Medulla oblongata (tissue), 1 donor: ENCODE results near the gene TAAR9.
"Not testable (repeated sequence)": the region's sequence is repeated elsewhere in the genome, so short reads cannot be mapped to it uniquely, and the experiment has no call there.

ENCODE experiments used
- DNase-seq: peaks from one replicate; pipeline ENCODE4 v3.0.0-alpha.2; 2015; ENCODE audit errors: extremely low spot score

Gene TAAR9

GRCh38 chr6:132513831-132514545, 24.1 kb upstream of the TAAR9 start:
- peak; percentile 70 for DNase-seq

- DNase-seq = no peak
These were observed 22.7 kb upstream of the TAAR9 start for GRCh38 chr6:132515386-132515785.

- DNase-seq = no peak
These were observed 17.1 kb upstream of the TAAR9 start for GRCh38 chr6:132520953-132521352.

- DNase-seq = no peak
These were observed 13.4 kb upstream of the TAAR9 start for GRCh38 chr6:132524646-132525045.

GRCh38 chr6:132525866-132526265, 12.2 kb upstream of the TAAR9 start:
- no peak for DNase-seq

- DNase-seq = no peak
These were observed 11.6 kb upstream of the TAAR9 start for GRCh38 chr6:132526461-132526860.

GRCh38 chr6:132527791-132528190, 10.3 kb upstream of the TAAR9 start:
- DNase-seq = no peak

GRCh38 chr6:132530293-132530974, 7.6 kb upstream of the TAAR9 start:
- DNase-seq = peak; percentile 84

- not testable (repeated sequence) for DNase-seq
These were observed 3.5 kb upstream of the TAAR9 start for GRCh38 chr6:132534546-132534945.

- DNase-seq = no peak
These were observed 932 bp upstream of the TAAR9 start for GRCh38 chr6:132537145-132537544.

GRCh38 chr6:132544826-132545225, 6.7 kb downstream of the TAAR9 start:
- no peak for DNase-seq

- DNase-seq = no peak
These were observed 10.8 kb downstream of the TAAR9 start for GRCh38 chr6:132548746-132549463.

- DNase-seq = no peak
These were observed 13.1 kb downstream of the TAAR9 start for GRCh38 chr6:132551214-132551613.

- DNase-seq = no peak
These were observed 14.3 kb downstream of the TAAR9 start, which contains the start of gene TAAR8 for GRCh38 chr6:132552372-132552771. TAAR8 (plus strand) TSS chr6:132552672; CDS start chr6:132552693, 21 bp downstream.

GRCh38 chr6:132560087-132560486, 22.0 kb downstream of the TAAR9 start:
- not testable (repeated sequence) for DNase-seq

- no peak for DNase-seq
These were observed 28.3 kb downstream of the TAAR9 start for GRCh38 chr6:132566404-132566803.

GRCh38 chr6:132567566-132567965, 29.5 kb downstream of the TAAR9 start:
- no peak for DNase-seq

- DNase-seq = peak; percentile 17
These were observed 30.5 kb downstream of the TAAR9 start for GRCh38 chr6:132568611-132569010.

- DNase-seq = peak; percentile 89
These were observed 31.1 kb downstream of the TAAR9 start for GRCh38 chr6:132569170-132569569.

- DNase-seq = peak; percentile 50
These were observed 32.2 kb downstream of the TAAR9 start, which contains the start of gene TAAR6 for GRCh38 chr6:132570221-132570777. TAAR6 (plus strand) TSS chr6:132570322; CDS start chr6:132570322, 0 bp downstream.

- DNase-seq = no peak
These were observed 33.7 kb downstream of the TAAR9 start for GRCh38 chr6:132571774-132572173.

- DNase-seq = no peak
These were observed 46.6 kb downstream of the TAAR9 start for GRCh38 chr6:132584698-132585097.
